Peyer's patch (tissue), 4 donors: ENCODE measurements around the gene SEMA5A. TPM values are rescaled to one million over a fixed set of nuclear protein-coding genes. Genes with fewer than 3 reads are reported as not detected.

ENCODE experiments used
- DNase-seq, 3 donors: peaks; one replicate each; pipeline ENCODE4 v3.0.0-alpha.2; 2017 to 2019
- H3K27ac ChIP-seq, 4 donors: fragments of 200-600 bp; sonication (generic); one replicate each; pipeline ENCODE4 v1.5.1; 2016 to 2019
- H3K27me3 ChIP-seq, 2 donors: fragments of 200-600 bp; sonication (generic); one replicate each; pipeline ENCODE4 v1.5.1; 2019
- H3K36me3 ChIP-seq, 3 donors: fragments of 200-600 bp; sonication (generic); one replicate each; pipeline ENCODE4 v1.5.1; 2016 to 2019
- H3K4me1 ChIP-seq, 4 donors: fragments of 200-600 bp; sonication (generic); one replicate each; pipeline ENCODE4 v1.5.1; 2016 to 2019
- H3K4me3 ChIP-seq, 4 donors: fragments of 200-600 bp; sonication (generic); 1 replicate in 3 of 4; 2 replicates in 1 of 4; pipeline ENCODE4 v1.5.1; 2016 to 2019; ENCODE audit warnings: mild to moderate bottlenecking in 1 of 4
- H3K9me3 ChIP-seq, 4 donors: fragments of 200-600 bp; sonication (generic); one replicate each; pipeline ENCODE4 v1.5.1; 2016 to 2019; ENCODE audit warnings: mild to moderate bottlenecking in 1 of 4
- POLR2A ChIP-seq, 2 donors: fragments of 450-650 bp; IDR thresholded peaks; one replicate each; pipeline ENCODE4 v1.5.1; 2017; ENCODE audit warnings: antibody characterized with exemption in 2 of 2, mild to moderate bottlenecking in 2 of 2, moderate library complexity in 2 of 2
- total RNA-seq, 4 donors: library from RNA; depleted of rRNA; stranded (reverse); fragments of >200 nt; gene quantifications; one replicate each; pipeline ENCODE4 v1.1.0, GENCODE V29; 2016
- TF ChIP-seq, protein P1 (sequence below), 6 experiments: fragments of 450-650 bp in 4 of 6; fragments of 200-600 bp in 2 of 6; sonication (generic) in 1 of 6; IDR thresholded peaks; one replicate each; pipeline ENCODE4 v1.5.1; 2017 to 2019; ENCODE audit warnings: antibody characterized with exemption in 6 of 6, mild to moderate bottlenecking in 3 of 6, moderate library complexity in 1 of 6

The SEMA5A gene
- total RNA-seq, 4 donors from 2014 or later: 11.6 to 22.5 (median 18.2) TPM

GRCh38 chr5:9297134-9297533 is 248.7 kb downstream of the SEMA5A start:
- no peaks in the 10 kb centered on the region for H3K4me1 ChIP-seq
- DNase-seq: no peak
- TF ChIP-seq POLR2A (IDR thresholded peaks at IDR 0.05): no peak
- TF ChIP-seq, protein P1, sequence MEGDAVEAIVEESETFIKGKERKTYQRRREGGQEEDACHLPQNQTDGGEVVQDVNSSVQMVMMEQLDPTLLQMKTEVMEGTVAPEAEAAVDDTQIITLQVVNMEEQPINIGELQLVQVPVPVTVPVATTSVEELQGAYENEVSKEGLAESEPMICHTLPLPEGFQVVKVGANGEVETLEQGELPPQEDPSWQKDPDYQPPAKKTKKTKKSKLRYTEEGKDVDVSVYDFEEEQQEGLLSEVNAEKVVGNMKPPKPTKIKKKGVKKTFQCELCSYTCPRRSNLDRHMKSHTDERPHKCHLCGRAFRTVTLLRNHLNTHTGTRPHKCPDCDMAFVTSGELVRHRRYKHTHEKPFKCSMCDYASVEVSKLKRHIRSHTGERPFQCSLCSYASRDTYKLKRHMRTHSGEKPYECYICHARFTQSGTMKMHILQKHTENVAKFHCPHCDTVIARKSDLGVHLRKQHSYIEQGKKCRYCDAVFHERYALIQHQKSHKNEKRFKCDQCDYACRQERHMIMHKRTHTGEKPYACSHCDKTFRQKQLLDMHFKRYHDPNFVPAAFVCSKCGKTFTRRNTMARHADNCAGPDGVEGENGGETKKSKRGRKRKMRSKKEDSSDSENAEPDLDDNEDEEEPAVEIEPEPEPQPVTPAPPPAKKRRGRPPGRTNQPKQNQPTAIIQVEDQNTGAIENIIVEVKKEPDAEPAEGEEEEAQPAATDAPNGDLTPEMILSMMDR (IDR thresholded peaks at IDR 0.05): no peak
- H3K27ac ChIP-seq: no peak overlapping the region
- H3K36me3 ChIP-seq: no peaks in the 10 kb centered on the region
- no peak overlapping the region for H3K4me3 ChIP-seq
- no peaks in the 10 kb centered on the region for H3K9me3 ChIP-seq
- H3K27me3 ChIP-seq: no peaks in the 10 kb centered on the region

- H3K27me3 ChIP-seq: no peaks in the 10 kb centered on the region
- H3K27ac ChIP-seq: no peak overlapping the region
- TF ChIP-seq POLR2A (IDR thresholded peaks at IDR 0.05): no peak
- TF ChIP-seq, protein P1 (IDR thresholded peaks at IDR 0.05): no peak
- no peak overlapping the region for H3K4me3 ChIP-seq
- no peaks in the 10 kb centered on the region for H3K9me3 ChIP-seq
- no peaks in the 10 kb centered on the region for H3K4me1 ChIP-seq
- H3K36me3 ChIP-seq: no peaks in the 10 kb centered on the region
- no peak for DNase-seq
Observed at GRCh38 chr5:9295466-9295801, 250.4 kb downstream of the SEMA5A start.

GRCh38 chr5:9294793-9295465 is 250.9 kb downstream of the SEMA5A start:
- Histone ChIP-seq H3K4me3 (no peak overlapping the region), H3K4me1 (no peaks in the 10 kb centered on the region), H3K36me3 (no peaks in the 10 kb centered on the region), H3K9me3 (no peaks in the 10 kb centered on the region), H3K27me3 (no peaks in the 10 kb centered on the region), H3K27ac (no peak overlapping the region)
- no peak for DNase-seq
- TF ChIP-seq, protein P1 (IDR thresholded peaks at IDR 0.05): no peak
- TF ChIP-seq POLR2A (IDR thresholded peaks at IDR 0.05): no peak

GRCh38 chr5:9288234-9288633 is 257.6 kb downstream of the SEMA5A start:
- no peak overlapping the region for H3K4me3 ChIP-seq
- no peak overlapping the region for H3K27ac ChIP-seq
- DNase-seq: no peak
- H3K4me1 ChIP-seq: no peaks in the 10 kb centered on the region
- H3K9me3 ChIP-seq: no peaks in the 10 kb centered on the region
- TF ChIP-seq POLR2A (IDR thresholded peaks at IDR 0.05): no peak
- TF ChIP-seq, protein P1 (IDR thresholded peaks at IDR 0.05): no peak
- H3K27me3 ChIP-seq: no peaks in the 10 kb centered on the region
- no peaks in the 10 kb centered on the region for H3K36me3 ChIP-seq

GRCh38 chr5:9284781-9285307 is 261.0 kb downstream of the SEMA5A start:
- H3K27me3 ChIP-seq: no peaks in the 10 kb centered on the region
- no peak for DNase-seq
- no peaks in the 10 kb centered on the region for H3K9me3 ChIP-seq
- H3K27ac ChIP-seq: no peak overlapping the region
- no peak overlapping the region for H3K4me3 ChIP-seq
- no peaks in the 10 kb centered on the region for H3K4me1 ChIP-seq
- H3K36me3 ChIP-seq: no peaks in the 10 kb centered on the region
- no peak for TF ChIP-seq POLR2A (IDR thresholded peaks at IDR 0.05)
- TF ChIP-seq, protein P1 (IDR thresholded peaks at IDR 0.05): no peak
